Measurements from ENCODE around the gene SIPA1L3.

GRCh38 chr19:38063928-38064327 lies 156.9 kb downstream of the SIPA1L3 start:
- TF ChIP-seq, protein P1, sequence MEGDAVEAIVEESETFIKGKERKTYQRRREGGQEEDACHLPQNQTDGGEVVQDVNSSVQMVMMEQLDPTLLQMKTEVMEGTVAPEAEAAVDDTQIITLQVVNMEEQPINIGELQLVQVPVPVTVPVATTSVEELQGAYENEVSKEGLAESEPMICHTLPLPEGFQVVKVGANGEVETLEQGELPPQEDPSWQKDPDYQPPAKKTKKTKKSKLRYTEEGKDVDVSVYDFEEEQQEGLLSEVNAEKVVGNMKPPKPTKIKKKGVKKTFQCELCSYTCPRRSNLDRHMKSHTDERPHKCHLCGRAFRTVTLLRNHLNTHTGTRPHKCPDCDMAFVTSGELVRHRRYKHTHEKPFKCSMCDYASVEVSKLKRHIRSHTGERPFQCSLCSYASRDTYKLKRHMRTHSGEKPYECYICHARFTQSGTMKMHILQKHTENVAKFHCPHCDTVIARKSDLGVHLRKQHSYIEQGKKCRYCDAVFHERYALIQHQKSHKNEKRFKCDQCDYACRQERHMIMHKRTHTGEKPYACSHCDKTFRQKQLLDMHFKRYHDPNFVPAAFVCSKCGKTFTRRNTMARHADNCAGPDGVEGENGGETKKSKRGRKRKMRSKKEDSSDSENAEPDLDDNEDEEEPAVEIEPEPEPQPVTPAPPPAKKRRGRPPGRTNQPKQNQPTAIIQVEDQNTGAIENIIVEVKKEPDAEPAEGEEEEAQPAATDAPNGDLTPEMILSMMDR (IDR thresholded peaks at IDR 0.05): no peak
- no peak for TF ChIP-seq POLR2A (IDR thresholded peaks at IDR 0.05)
- no peak for TF ChIP-seq POLR2AphosphoS5 (IDR thresholded peaks at IDR 0.05)

All from breast epithelium (tissue), 3 donors.